OCI-LY7 (cell line): ENCODE measurements around the gene OPCML.

ENCODE experiments used
- EZH2phosphoT487 ChIP-seq: fragments of 200-600 bp; sonication (generic); IDR thresholded peaks from 2 replicates; pipeline ENCODE4 v1.6.1; 2018; ENCODE audit warnings: low read depth, borderline replicate concordance, mild to moderate bottlenecking, mixed run types, antibody characterized with exemption, low read length, moderate library complexity, mixed read lengths
- TF ChIP-seq, protein P1 (sequence below): fragments of 200-600 bp; sonication (generic); conservative IDR thresholded peaks from 2 replicates; pipeline ENCODE4 v1.5.1; 2014; ENCODE audit warnings: mild to moderate bottlenecking, antibody characterized with exemption, low read length, moderate library complexity, mixed read lengths

- TF ChIP-seq, protein P1, sequence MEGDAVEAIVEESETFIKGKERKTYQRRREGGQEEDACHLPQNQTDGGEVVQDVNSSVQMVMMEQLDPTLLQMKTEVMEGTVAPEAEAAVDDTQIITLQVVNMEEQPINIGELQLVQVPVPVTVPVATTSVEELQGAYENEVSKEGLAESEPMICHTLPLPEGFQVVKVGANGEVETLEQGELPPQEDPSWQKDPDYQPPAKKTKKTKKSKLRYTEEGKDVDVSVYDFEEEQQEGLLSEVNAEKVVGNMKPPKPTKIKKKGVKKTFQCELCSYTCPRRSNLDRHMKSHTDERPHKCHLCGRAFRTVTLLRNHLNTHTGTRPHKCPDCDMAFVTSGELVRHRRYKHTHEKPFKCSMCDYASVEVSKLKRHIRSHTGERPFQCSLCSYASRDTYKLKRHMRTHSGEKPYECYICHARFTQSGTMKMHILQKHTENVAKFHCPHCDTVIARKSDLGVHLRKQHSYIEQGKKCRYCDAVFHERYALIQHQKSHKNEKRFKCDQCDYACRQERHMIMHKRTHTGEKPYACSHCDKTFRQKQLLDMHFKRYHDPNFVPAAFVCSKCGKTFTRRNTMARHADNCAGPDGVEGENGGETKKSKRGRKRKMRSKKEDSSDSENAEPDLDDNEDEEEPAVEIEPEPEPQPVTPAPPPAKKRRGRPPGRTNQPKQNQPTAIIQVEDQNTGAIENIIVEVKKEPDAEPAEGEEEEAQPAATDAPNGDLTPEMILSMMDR: no peak
- no peak for TF ChIP-seq EZH2phosphoT487
Observed at GRCh38 chr11:132980670-132981069, 551.6 kb downstream of the OPCML start.
